MCF 10A (cell line): ENCODE measurements around the gene TAS2R13. TPM values are rescaled to one million over a fixed set of nuclear protein-coding genes. Genes with fewer than 3 reads are reported as not detected.

Experiments
- BruUV-seq: library from RNA; stranded (reverse); fragments of 400-500 nt; replicated peaks from 2 replicates; lab custom pipeline; 2021; lab: Mats Ljungman, UMichigan
- CTCF ChIA-PET: fragments of 300-600 bp; sonication (Branson Sonifier 250); formaldehyde crosslinking; extraction: SDS; loops from one replicate; lab custom pipeline; 2021; ENCODE audit warnings: antibody characterized with exemption, inconsistent platforms; lab: Yijun Ruan, JAX
- POLR2A ChIA-PET: fragments of 300-600, 350-650 bp; sonication (Branson Sonifier 250); formaldehyde crosslinking; extraction: SDS; loops from one replicate; lab custom pipeline; 2020; ENCODE audit warnings: antibody characterized with exemption, inconsistent platforms; lab: Yijun Ruan, JAX
- DNase-seq: peaks from one replicate; pipeline ENCODE4 v3.0.0-alpha.2; 2018; ENCODE audit not compliant: unreplicated experiment
- H3K27ac Mint-ChIP-seq: one replicate; pipeline ENCODE4 v1.8.0; 2022; ENCODE audit warnings: mild to moderate bottlenecking, low read depth, mixed read lengths; ENCODE audit not compliant: unreplicated experiment
- H3K27me3 Mint-ChIP-seq: one replicate; pipeline ENCODE4 v1.8.0; 2022; ENCODE audit warnings: mixed read lengths; ENCODE audit not compliant: insufficient read depth, unreplicated experiment
- H3K36me3 Mint-ChIP-seq: one replicate; pipeline ENCODE4 v1.8.0; 2022; ENCODE audit warnings: mild to moderate bottlenecking, moderate library complexity, mixed read lengths; ENCODE audit not compliant: insufficient read depth, unreplicated experiment
- H3K4me1 Mint-ChIP-seq: one replicate; pipeline ENCODE4 v1.8.0; 2022; ENCODE audit warnings: mixed read lengths; ENCODE audit not compliant: insufficient read depth, unreplicated experiment
- H3K4me3 Mint-ChIP-seq: one replicate; pipeline ENCODE4 v1.8.0; 2022; ENCODE audit warnings: mild to moderate bottlenecking, moderate library complexity, mixed read lengths; ENCODE audit not compliant: unreplicated experiment
- H3K9me3 Mint-ChIP-seq: one replicate; pipeline ENCODE4 v1.8.0; 2022; ENCODE audit warnings: mixed read lengths; ENCODE audit not compliant: unreplicated experiment
- CTCF ChIP-seq: fragments of 200-600 bp; IDR thresholded peaks from one replicate; pipeline ENCODE4 v1.8.0; 2022; ENCODE audit warnings: antibody characterized with exemption, mild to moderate bottlenecking; ENCODE audit not compliant: unreplicated experiment
- intact Hi-C: fragments of 100-400 bp; cut with micrococcal nuclease; formaldehyde crosslinking; loops from 2 replicates; pipeline ENCODE4 v1.14.1; 2022
- total RNA-seq: library from RNA; stranded (reverse); gene quantifications from 2 replicates; pipeline ENCODE4 v1.2.3, GENCODE V29; 2022

TAS2R13 gene
- total RNA-seq, 1 experiment from 2014 or later = 0.68 TPM

- no TSS peak for BruUV-seq
- H3K36me3 Mint-ChIP-seq = no peaks in the 10 kb centered on the region
- H3K4me1 Mint-ChIP-seq = no peaks in the 10 kb centered on the region
- no peak for TF ChIP-seq CTCF
- no peak overlapping the region for H3K27ac Mint-ChIP-seq
- intact Hi-C loops = no loop called here
- H3K9me3 Mint-ChIP-seq = no peaks in the 10 kb centered on the region
- DNase-seq = no peak
- CTCF ChIA-PET = interaction anchor here (1.1 kb wide), 1 partner anchor 20 kb away, joined by 3 read pairs; the partner anchor contains the start of gene TAS2R13
- H3K27me3 Mint-ChIP-seq = no peaks in the 10 kb centered on the region
- POLR2A ChIA-PET = no interaction called here
- H3K4me3 Mint-ChIP-seq = no peak overlapping the region
These were observed 20.1 kb downstream of the TAS2R13 start for GRCh38 chr12:10889226-10889625.

GRCh38 chr12:10884086-10884725, 25.2 kb downstream of the TAS2R13 start, which contains the start of gene PRH1:
Gene PRH1 (minus strand): TSS chr12:10884255. CDS start chr12:10884217, 38 bp downstream.
- intact Hi-C loops = no loop called here
- H3K27ac Mint-ChIP-seq = no peak within 1 kb of the TSS

GRCh38 chr12:10873378-10873777, 36.0 kb downstream of the TAS2R13 start:
- intact Hi-C loops = no loop called here
- CTCF ChIA-PET = no interaction called here

More at GRCh38 chr12:10884086-10884725, 25.2 kb downstream of the TAS2R13 start, which contains the start of gene PRH1:
- no peaks in the 10 kb centered on the region for H3K36me3 Mint-ChIP-seq
- H3K4me3 Mint-ChIP-seq = no peak within 1 kb of the TSS
- no peaks in the 10 kb centered on the region for H3K9me3 Mint-ChIP-seq
- no peak for DNase-seq
- ChIA-PET POLR2A (no interaction called here), CTCF (no interaction called here)
- no TSS peak for BruUV-seq
- H3K27me3 Mint-ChIP-seq = no peaks in the 10 kb centered on the region
- TF ChIP-seq CTCF = no peak
- no peaks in the 10 kb centered on the region for H3K4me1 Mint-ChIP-seq

More at GRCh38 chr12:10873378-10873777, 36.0 kb downstream of the TAS2R13 start:
- Mint-ChIP-seq H3K4me1 (no peaks in the 10 kb centered on the region), H3K27ac (no peak overlapping the region), H3K27me3 (no peaks in the 10 kb centered on the region), H3K9me3 (no peaks in the 10 kb centered on the region), H3K36me3 (peaks cover 7% of the 10 kb centered on the region), H3K4me3 (no peak overlapping the region)
- no peak for TF ChIP-seq CTCF
- no TSS peak for BruUV-seq
- DNase-seq = no peak
- POLR2A ChIA-PET = no interaction called here
